Epithelial cell of proximal tubule (primary cell): ENCODE data around the gene INSC. TPM values are rescaled to one million over a fixed set of nuclear protein-coding genes. Genes with fewer than 3 reads are reported as not detected.
A peak's percentile ranks its signal among the peaks of the same experiment; 100 is the strongest.

Source experiments
- DNase-seq: peaks from one replicate; pipeline ENCODE4 v3.0.0-alpha.2; 2011; ENCODE audit warnings: low read depth
- H3K4me3 ChIP-seq: 2 replicates; pipeline ENCODE4 v1.5.1; 2011; ENCODE audit warnings: low read depth, mild to moderate bottlenecking, low read length
- total RNA-seq: library from RNA; depleted of rRNA; stranded (reverse); fragments of >200 nt; gene quantifications from 2 replicates; pipeline ENCODE4 v1.2.3, GENCODE V29; 2015
- TF ChIP-seq, protein P1 (sequence below): conservative IDR thresholded peaks from 2 replicates; pipeline ENCODE4 v1.5.1; 2012; ENCODE audit warnings: low read depth, mild to moderate bottlenecking, low read length

The INSC gene
- total RNA-seq, 1 donor from 2014 or later, result 0.81 TPM

DNA sequence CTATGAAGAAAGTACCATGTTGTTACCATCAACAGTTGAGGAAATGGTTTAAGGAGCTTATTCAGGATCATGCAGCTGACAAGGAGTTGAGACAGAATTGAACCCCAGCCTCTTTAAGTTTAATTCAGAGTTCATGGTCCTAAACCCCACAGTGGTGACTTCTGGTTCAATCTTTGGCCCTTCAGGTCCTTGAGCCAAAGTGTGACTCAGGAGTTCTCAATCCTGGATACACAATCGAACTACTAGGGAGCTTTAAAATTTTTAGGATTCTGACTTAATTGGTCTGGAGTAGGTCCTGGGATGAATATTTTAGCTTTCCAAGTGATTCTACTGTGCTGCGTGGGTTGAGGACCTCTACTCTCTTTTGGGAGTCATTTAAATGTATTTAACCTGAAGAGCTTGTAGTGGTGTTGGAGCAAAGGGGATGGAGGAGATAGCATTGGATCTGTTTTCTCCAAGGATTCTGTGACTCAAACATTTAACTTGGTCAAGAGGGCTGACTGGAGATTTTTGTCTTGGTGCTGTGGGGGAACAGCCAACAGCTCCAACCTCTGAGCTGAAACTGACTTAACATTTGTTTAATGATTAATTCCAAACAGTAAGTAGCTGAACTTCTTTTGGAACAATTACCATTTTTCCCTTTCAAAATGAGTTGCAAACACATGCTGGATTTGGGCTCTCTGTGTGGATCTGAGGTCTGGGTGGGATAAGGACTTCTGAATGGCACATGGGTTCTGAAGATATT lies 80.1 kb downstream of the INSC start:
- peak overlapping the region; percentile 6 for H3K4me3 ChIP-seq
- peak; percentile 47 for DNase-seq
- TF ChIP-seq, protein P1, sequence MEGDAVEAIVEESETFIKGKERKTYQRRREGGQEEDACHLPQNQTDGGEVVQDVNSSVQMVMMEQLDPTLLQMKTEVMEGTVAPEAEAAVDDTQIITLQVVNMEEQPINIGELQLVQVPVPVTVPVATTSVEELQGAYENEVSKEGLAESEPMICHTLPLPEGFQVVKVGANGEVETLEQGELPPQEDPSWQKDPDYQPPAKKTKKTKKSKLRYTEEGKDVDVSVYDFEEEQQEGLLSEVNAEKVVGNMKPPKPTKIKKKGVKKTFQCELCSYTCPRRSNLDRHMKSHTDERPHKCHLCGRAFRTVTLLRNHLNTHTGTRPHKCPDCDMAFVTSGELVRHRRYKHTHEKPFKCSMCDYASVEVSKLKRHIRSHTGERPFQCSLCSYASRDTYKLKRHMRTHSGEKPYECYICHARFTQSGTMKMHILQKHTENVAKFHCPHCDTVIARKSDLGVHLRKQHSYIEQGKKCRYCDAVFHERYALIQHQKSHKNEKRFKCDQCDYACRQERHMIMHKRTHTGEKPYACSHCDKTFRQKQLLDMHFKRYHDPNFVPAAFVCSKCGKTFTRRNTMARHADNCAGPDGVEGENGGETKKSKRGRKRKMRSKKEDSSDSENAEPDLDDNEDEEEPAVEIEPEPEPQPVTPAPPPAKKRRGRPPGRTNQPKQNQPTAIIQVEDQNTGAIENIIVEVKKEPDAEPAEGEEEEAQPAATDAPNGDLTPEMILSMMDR, result no peak

DNA sequence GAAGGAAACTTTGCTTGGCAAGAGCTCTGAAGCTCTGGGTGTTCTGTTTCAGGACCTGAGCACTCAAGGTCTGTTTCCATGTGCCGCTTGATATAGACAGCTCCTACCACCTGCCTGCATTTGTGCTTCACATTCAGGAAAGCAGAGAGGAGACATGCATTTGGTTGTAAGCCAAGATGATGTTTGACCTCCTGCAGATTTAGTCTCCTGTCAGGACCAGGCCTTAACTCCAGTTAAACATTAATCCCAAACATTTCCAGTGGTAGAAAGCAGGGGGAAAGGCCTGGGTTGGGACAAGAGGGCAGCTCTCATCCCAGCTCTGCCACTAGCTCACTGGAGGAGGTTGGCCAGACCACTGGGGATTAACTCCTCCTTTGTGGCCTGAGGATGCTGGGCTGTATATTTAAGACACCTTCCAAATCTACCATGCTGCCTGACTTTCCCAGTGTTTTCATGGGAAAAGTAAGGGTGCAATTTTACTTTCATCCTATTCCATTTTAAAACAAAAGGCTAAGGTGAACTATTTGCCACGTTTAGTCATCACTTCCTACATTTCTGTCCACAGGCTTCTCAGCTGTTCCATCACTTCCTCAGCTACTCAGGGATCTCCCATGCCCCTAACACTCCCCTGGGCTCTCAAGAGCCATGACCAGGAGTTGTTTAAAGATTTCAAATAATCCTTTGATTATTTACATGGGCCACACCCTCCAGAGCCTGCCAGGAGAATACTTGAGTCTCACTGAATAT lies 80.9 kb downstream of the INSC start:
- TF ChIP-seq, protein P1, result no peak
- DNase-seq, result peak; percentile 44
- H3K4me3 ChIP-seq, result peak overlapping the region; percentile 6

DNA sequence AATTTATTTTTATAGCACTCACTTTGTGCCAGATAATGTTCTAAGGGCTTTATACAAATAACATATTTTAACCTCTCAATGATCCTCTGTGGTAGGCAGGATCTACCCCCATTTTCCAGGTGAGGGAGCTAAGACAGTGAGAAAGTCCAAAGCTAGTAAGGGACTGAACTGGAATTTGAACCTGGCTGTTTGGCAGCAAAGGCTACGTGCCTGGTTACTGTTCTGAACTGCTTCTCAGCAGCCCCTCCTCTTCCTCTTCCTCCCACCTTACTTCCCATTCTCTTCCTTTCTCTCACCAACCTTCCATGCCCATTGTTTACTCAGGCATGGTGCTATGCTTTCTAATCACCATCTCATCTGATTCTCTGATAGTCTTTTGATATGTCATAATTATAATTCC lies 82.0 kb downstream of the INSC start:
- TF ChIP-seq, protein P1, result no peak
- no peak for DNase-seq

DNA sequence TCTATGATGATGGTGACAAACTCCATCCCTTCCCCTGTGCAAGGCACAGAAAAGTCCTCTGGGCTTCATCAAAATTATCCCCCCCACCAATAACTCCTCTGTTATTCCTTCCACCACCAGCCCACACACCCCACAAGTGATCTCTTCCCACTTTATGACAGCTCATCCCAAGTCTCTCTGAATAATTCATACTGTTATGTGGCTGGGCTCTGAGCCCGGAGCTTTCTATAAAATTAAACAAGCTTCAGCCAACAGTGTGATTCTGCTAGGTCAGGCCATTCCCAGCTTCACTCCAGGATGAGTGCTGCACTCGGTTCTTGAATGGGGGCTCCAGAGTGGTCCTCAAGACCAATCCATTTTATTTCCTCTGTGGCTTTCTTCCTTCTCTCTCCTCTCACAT lies 83.0 kb downstream of the INSC start:
- no peak for DNase-seq
- TF ChIP-seq, protein P1, result no peak
- H3K4me3 ChIP-seq, result no peak overlapping the region

More for the DNA sequence above, 82.0 kb downstream of the INSC start:
- H3K4me3 ChIP-seq, result no peak overlapping the region

DNA sequence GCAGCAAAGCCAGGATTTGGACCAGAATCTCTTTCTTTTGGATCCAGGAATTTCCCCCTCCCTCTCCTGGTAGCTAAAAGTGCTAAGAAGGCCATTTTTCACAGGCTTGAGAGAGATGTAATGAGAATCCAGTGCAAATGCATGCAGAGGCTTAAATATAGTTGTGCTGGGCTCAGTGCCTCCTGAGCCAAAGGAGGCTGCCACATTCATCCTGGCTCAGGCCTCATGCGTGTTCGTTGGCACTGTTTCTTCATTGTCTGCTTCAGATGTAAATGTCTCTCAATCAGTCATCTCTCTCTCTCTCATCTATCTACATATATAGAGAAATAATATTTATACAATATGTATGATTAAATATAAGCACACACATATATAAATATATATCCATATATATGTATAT lies 83.6 kb downstream of the INSC start:
- DNase-seq, result no peak
- H3K4me3 ChIP-seq, result no peak overlapping the region
- TF ChIP-seq, protein P1, result no peak

DNA sequence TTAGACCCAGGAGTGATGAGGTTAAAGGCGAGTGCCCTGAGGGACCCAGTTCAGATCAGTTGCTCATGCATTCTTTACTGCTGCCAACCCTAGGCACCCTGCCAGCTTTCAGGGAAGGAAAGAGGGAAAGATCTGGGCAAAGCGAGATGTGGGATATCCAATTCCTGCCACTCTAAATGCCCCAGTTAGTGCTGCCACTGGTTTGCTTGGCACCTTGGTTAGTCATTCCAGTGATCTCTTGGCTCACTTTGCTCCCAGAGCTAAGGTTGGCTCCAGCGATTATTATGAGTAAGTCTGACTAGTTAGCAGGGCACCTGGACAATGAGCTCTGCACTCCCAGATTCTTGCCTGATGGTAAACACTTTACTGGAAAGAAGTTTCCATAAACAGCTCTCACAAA lies 85.0 kb downstream of the INSC start:
- no peak overlapping the region for H3K4me3 ChIP-seq
- DNase-seq, result peak; percentile 82
- TF ChIP-seq, protein P1, result no peak

DNA sequence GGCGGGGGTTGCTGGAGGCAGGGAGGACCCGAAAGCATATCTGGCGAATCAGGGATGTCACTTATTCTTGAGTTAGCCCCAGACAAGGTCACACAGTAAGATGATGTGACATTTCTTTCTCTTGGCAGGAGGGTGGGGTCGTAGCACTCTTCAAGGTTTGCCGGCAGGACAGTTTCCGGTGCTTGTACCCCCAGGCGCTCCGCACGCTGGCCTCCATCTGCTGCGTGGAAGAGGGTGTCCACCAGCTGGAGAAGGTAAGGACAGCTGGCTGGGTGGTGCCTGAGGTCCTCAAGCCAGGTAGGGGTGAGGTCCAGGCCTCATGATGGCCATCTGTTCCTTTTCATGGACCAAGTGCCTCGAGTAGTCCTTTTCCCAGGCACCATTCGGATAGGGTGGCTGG lies 86.0 kb downstream of the INSC start:
- no peak overlapping the region for H3K4me3 ChIP-seq
- no peak for DNase-seq
- TF ChIP-seq, protein P1, result no peak
